ENCODE measurements around the gene MOB1B.

The MOB1B gene

GRCh38 chr4:70938086-70938485, 35.9 kb downstream of the MOB1B start:
- DNase-seq (ENCODE audit: insufficient read length, low spot score): peak; percentile 44
- FAIRE-seq: no peak
- no peak for TF ChIP-seq CTCF (IDR thresholded peaks at IDR 0.05; ENCODE audit: insufficient read depth, missing control alignments)

GRCh38 chr4:70940134-70940533, 38.0 kb downstream of the MOB1B start:
- TF ChIP-seq CTCF (IDR thresholded peaks at IDR 0.05; ENCODE audit: insufficient read depth, missing control alignments): no peak
- DNase-seq (ENCODE audit: insufficient read length, low spot score) (no peak), FAIRE-seq (no peak)

GRCh38 chr4:70943114-70943513, 40.9 kb downstream of the MOB1B start:
- FAIRE-seq: no peak
- DNase-seq (ENCODE audit: insufficient read length, low spot score): no peak
- no peak for TF ChIP-seq CTCF (IDR thresholded peaks at IDR 0.05; ENCODE audit: insufficient read depth, missing control alignments)

GRCh38 chr4:70945046-70945445, 42.9 kb downstream of the MOB1B start:
- no peak for FAIRE-seq
- DNase-seq (ENCODE audit: insufficient read length, low spot score): no peak
- no peak for TF ChIP-seq CTCF (IDR thresholded peaks at IDR 0.05; ENCODE audit: insufficient read depth, missing control alignments)

GRCh38 chr4:70945452-70946055, 43.4 kb downstream of the MOB1B start:
- DNase-seq (ENCODE audit: insufficient read length, low spot score) (no peak), FAIRE-seq (no peak)
- no peak for TF ChIP-seq CTCF (IDR thresholded peaks at IDR 0.05; ENCODE audit: insufficient read depth, missing control alignments)

DNA sequence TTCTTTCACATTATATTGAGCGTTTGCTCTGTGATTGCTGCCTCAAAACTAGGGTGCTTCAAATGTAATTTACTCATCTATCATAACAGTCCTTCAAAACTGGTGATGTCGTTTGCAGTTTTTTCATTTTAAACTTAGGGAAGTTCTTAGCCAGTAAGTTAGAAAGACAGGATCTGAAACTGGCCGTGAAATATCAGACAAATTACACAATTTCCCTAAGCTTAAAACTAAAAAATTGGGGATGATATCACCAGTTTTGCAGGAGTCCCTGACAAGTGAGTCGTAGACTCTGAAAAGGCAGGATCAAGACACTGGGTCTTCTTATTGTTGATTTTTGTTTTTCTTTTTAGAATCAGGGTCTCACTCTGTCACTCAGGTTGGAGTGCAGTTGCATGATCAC, 44.8 kb downstream of the MOB1B start:
- no peak for TF ChIP-seq CTCF (IDR thresholded peaks at IDR 0.05; ENCODE audit: insufficient read depth, missing control alignments)
- FAIRE-seq: no peak
- DNase-seq (ENCODE audit: insufficient read length, low spot score): no peak

GRCh38 chr4:70948665-70949260, 46.6 kb downstream of the MOB1B start:
- peak; percentile 11 for FAIRE-seq
- peak; percentile 5 for TF ChIP-seq CTCF (IDR thresholded peaks at IDR 0.05; ENCODE audit: insufficient read depth, missing control alignments)
- no peak for DNase-seq (ENCODE audit: insufficient read length, low spot score)
